Activated effector memory CD4-positive, alpha-beta T cell treated with anti-CD3 and anti-CD28 coated beads, Interleukin-2, amount 50 U/mL, for 16 hours (primary cell): Measurements from ENCODE around the gene FEM1C.
"Not testable (repeated sequence)": the region's sequence is repeated elsewhere in the genome, so short reads cannot be mapped to it uniquely, and the experiment has no call there.

Experiments
- DNase-seq: peaks from one replicate; pipeline ENCODE4 v3.0.0-alpha.2; 2020

The FEM1C gene

DNA sequence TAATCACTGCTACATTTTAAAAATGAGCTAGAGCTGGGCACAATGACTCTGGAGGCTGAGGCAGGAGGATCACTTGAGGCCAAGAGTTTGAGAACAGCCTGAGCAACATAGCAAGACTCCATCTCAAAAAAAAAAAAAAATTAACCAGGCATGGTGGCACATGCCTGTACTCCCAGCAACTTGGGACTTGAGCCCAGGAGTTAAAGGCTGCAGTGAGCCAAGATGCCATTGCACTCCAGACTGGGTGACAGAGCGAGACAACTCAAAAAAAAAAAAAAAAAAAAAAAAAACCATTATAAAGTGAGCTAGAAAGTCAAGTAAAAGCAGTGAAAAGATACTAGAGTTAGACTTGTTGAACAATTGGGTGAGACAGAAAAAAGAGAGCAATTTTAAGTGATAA lies 28.2 kb downstream of the FEM1C start:
- no peak for DNase-seq

DNA sequence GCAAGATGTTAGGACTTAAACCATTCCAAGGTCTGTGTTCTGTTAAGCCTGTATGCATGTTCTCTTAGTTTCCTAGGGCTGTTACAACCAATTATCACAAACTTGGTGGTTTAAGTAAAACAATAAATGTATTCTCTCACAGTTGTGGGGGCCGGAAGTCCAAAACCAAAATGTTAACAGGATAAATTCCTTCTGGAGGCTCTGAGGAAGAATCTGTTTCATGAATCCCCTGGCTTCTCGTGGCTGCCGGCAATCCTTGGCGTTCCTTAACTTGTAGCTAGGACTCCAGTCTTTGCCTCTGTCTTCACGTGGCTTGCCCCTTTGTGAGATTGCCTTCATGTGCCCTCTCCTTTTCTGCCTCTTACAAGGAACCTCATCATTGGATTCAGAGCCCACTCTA lies 30.4 kb downstream of the FEM1C start:
- no peak for DNase-seq

DNA sequence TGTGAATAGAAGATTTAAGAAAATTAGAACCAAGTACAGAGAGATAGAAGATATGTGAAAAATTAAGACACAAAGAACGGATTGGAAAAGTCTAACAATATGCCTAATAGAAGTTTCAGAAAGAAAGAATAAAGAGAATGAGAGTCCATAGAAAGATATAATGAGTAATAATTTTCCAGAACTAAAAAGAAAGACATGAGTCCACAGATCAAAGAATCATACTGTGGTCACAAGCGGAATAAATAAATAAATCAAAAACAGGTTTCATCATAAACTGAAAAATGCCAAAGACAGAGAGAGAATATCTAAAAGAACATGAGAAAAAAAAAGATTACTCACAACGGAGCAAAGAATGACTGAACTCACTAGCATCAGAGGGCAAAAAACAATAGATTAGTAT lies 32.9 kb downstream of the FEM1C start:
- no peak for DNase-seq

DNA sequence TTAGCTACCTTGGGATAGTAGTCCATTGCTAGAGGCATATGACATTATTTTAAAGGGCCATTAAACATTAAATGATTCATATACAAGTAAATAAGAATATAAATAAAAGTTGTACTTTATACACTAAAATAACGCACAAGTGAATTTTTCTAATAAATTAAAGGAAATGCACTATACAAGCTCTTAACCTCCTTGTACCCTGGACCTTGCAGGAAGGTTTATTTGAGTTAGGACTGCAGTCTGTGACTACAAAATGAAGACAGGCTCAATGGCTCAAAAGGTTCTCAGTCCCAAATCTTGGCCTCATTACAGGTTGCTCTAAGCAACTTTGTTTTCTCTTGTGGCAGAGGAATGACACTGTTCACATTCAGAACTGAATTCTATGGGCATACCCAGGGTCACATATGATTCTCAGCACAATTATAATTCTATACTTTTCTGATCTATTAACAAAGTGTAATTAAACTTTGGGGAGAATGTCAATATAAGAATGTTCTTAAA lies 34.4 kb downstream of the FEM1C start:
- no peak for DNase-seq

DNA sequence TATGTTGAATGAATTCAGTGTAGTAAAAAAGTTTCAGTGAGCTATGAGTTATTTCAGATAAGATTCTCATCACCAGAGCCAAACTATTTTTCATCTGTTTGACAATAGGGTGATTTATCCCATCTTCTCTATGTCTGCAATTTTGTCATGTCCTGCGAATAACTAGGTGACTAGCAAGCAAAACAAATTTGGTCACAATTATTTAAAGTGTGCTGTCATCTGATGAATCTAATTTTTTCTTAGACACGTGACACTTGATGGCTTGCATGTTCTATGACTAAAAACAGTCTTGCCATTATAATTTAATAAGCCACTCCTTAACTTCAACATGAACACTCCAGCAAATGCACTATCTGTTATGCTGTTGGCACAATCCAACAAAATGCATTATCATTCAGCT lies 35.0 kb downstream of the FEM1C start:
- no peak for DNase-seq

DNA sequence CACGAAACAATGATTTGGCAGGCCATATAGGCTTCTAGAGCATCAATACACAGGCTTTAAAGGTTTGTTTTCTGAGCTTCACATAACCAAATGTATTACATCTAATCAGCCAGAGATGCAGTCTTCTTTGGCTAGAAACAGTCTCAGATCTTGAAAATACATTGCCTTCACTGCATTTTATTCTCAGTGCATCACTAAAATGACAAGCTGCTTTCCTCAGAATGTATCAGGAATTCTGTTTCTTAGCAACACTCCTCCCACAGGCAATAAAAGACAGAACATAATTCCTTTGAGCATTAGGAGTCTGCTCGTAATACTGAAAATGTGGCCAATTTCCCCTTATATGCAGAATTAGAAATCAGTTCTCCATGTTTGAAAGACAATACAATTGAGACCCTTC lies 36.9 kb downstream of the FEM1C start:
- no peak for DNase-seq

DNA sequence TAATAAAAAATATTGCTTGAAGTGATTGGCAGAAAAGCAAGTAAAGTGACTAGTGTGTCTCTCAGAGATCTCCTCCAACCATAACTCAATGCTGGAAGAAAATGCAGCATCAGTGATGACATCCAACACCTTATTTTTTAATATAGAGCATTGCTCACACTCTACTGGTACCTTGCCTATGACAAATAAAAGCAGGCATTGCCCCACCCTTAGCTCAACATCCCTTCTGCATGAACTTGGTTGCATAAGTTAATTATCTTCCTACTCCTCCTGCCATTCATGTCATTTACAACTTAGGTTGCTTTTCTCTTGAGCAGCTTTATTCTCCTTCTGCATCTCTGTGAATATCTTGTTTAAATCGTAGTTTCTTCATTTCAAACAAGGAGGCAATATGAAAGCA lies 41.2 kb downstream of the FEM1C start:
- DNase-seq: no peak

DNA sequence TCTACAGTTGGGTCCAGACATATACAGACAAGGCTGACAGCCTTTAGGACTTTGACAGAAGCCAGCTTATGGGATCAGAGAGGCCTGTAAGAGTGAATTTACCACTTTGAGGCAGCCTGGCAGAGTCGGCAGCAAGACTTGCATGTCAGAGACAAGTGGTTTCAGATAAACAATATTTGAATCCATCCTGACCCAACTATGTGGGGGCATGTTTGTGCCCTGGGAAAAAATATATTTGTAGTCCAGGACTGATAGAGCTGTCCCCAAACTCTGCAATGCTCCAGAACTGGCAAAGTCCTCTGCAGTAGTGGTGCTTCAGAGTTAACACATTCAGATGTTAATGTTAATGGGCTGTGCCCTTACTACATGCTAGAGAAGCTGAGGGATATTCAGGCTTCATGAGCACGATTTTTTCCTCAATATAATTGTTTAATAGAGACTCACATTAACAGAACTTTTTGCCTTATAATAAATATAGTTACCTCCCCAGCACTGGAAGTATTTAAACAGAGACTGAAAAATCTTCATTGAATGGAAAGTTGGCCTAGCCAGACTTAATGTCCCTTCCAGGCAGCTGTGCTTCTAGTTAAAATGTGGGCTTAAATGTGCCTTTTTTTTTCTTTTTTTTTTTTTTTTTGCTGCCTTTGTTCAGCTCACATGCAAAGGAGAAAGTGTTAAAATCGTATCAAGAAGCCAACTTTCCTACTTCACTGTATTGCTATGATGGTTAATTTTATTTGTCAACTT lies 42.9 kb downstream of the FEM1C start:
- no peak for DNase-seq

DNA sequence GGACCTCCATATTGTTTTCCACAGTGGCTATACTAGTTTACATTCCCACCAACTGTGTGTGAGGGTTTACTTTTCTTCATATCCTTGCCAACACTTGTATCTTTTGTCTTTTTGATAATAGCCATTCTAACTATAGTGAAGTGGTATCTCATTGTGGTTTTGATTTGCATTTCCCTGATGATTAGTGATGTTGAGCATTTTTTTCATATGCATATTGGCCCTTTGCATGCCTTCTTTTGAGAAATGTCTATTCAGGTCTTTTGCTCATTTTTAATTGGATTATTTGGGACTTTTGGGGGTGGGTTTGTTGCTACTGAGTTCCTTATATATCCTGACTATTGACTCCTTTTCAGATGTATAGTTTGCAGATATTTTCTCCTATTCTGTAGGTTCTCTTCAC lies 44.4 kb downstream of the FEM1C start:
- no peak for DNase-seq

DNA sequence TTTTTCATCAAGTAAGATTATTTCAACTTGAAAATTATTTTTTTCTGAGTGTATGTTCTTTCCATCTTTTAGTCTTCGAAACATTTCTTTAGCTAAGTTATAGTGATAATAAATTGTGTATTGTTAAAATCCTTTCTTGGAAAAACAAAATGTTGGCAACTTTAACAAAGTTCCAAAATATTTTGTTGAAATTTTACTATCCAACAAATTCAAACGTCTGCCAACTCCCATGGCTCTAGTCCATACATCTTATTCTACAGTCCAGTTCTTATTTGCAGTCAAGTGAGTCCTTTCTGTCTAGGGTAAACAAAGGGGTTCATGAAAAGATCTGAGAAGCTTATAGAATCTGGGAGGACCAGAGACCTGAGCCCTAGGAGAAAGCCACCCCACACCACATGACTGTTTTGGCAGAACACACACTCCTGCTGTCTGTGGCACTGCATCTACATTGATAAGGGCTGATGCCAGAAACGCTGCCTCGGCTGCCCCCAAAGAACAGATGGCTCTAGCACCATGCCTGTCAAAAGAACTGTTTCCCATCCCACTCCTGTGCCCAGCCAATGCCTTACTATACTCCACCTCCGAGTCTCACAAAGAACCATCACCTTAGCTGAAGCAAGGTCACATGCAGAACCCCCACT lies 47.5 kb downstream of the FEM1C start:
- DNase-seq: no peak

DNA sequence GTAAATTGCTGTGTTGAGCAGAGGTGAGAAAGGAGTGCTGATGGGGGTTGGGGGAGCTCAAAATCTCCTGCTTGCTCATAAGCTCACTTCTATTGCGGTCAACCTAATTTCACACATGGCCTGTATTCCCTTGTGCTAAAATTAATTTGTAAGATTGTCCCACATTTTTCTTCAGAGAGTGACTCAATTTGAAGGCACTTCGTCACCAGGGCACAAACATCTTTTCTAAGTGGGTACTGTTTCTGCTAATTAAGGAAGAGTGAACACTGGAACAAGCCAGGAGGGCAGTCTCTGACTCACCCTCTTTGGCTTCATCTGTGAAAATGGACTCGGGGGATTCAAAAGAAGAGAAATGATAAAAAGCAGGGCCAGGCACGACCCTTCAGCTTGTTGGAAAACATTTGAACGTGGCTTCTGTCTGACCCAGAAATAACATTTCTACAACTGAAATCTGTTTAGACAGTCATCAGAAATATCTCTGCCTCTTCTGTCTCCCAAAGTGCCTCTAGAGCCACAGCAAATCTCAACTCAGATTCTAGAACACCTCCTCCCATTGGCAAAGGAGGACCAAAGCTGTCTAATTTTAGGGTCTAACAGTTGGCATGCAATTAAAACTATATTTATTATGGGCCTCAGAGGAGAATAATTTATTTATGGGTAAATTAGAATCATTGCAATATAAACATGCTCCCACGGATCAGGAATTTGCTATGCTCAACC lies 49.8 kb downstream of the FEM1C start:
- DNase-seq: no peak

DNA sequence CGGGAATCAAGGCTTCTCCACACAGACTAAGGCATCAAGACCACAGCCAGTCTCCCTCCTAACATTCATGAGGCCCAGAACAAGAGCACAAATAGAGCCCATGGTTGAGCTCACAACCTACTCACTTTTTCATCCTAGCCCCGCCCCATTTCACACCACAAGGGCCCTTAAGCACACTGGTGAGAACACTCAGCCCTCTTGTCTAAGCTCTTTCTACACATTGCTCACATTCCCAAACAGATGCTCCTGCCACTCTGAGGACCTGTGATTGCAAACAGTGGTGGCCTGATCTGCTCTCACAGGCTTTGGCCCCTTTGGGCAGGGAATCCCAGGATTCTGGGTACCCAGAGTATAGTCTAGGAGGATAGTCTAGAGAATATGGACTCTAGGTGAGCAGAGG lies 54.0 kb downstream of the FEM1C start:
- DNase-seq: no peak

DNA sequence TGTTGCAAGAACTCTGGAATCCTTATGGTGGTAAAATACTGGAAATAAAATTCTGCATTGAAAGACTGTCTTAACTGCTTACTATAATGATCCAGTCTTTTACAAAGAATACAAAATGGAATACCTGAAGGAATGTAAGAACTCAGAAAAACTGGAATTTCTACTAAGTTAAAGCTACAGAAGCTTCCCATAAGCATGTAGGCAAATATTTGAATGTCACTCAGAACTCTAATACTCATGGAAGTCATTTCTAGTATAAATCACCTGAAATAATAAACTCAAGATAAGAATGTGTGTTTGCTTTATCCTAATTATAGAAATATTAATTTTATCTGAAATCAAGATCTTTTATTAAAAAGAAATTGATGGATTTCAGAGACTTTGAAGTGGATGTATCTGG lies 54.8 kb downstream of the FEM1C start:
- DNase-seq: no peak

DNA sequence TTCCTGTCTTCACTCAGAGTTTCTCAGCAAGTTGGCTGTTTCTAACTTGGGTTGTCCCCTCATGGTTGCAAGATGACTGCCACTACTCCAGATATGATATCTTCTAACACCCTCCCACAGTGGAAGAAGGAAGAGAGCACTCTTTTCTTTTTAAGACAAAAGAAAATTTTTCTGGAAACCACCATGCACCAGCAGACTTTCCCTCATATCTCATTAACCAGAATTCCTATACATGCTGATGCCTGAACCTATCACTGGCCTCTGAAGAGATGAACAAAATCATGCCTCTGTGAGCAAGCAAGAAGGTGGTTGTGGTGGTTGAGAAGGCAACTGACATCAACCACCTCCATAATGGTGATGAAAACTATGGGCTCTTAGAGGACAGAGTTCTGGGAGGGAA lies 56.8 kb downstream of the FEM1C start:
- no peak for DNase-seq

DNA sequence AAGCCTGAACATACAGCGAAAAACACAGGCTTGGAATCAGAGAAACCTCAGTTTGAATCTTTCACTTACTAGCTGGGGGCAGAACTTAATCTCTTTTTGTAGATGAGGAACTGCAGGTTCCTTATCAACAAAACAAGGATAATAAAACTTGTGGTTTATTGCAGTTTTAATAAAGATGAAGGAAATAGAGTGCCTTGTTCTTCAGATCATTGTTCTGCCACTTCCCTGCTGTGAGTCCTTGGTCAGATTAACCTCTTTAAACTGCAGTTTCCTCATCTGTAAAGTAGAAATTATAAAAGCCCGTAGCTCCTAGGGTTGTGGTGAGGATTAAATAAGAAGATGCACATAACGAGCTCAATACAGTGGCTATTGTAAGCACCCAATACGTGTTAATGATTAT lies 57.4 kb downstream of the FEM1C start:
- no peak for DNase-seq

DNA sequence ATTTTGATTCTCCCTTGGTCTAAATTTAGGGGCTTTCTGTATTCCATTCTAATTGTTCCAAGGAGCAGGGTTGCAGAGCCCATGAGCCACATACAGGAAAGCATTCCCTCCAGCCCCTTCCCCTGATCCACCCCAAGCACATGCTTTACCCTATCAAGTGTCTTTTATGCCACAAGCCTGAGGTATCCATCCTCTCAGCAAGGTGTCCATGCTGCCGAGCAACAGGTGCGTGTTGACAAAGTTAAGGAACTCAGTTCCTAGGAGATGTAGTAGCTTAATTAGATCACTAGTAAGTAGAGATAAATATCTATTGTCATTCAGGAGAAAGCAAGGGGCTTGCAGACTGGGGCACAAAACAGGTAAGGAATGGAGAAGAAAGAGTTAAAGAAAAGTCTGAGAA lies 57.8 kb downstream of the FEM1C start:
- DNase-seq: no peak

DNA sequence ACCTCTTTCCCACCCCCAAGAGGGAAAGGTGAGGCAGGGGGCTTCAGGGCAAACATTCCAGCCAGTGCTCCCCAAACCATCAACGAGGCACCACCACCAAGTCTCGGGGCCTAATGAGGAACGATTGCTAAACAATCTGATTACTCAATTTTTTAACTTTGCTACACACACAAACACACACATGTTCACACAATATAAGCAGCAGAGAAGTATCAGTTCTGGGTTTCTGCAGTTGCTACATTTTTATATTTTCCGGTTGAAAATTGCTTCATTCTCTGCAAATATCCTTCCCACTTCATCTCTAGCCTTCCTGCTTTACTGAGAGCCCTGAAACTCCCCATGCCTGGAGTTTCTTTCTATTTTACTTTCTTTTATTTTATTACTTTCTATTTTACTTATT lies 60.2 kb downstream of the FEM1C start:
- DNase-seq: no peak

DNA sequence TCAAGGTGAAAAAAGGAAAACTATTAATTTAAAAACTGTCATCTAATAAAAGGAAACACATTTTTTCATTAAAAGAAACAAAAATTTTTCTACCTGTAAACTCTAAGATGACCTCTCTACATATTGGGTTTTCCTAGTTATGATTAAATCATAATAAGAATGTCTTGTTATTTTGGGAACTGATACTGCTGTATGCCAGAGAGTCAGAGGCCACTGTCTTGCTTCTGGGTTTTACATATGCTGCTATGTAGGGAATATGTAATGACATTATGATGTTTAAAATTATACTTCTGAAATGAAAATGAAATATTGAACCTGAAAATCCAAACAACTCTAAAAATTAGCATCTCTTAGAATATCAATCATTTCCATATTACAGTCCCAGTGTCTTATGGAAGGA lies 63.7 kb downstream of the FEM1C start:
- no peak for DNase-seq

DNA sequence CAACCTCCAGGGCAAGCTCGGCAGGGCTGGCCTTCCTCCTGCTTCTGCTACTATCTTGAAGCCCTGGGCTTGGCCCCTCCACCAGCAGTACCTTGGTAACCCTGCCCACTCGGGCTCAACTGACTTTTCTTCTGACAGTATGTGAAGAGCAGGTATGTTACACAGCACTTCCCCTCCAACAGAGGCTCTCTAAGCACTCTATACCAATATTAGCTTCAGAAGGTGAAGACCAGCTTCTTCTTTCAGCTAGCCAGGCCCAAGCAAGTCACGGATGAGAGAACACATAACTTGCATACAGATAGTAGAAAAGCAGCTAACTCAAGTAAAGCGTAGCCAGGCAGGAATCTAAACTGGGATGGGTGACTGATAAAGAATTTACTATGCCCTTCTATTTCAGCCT lies 64.3 kb downstream of the FEM1C start:
- no peak for DNase-seq

DNA sequence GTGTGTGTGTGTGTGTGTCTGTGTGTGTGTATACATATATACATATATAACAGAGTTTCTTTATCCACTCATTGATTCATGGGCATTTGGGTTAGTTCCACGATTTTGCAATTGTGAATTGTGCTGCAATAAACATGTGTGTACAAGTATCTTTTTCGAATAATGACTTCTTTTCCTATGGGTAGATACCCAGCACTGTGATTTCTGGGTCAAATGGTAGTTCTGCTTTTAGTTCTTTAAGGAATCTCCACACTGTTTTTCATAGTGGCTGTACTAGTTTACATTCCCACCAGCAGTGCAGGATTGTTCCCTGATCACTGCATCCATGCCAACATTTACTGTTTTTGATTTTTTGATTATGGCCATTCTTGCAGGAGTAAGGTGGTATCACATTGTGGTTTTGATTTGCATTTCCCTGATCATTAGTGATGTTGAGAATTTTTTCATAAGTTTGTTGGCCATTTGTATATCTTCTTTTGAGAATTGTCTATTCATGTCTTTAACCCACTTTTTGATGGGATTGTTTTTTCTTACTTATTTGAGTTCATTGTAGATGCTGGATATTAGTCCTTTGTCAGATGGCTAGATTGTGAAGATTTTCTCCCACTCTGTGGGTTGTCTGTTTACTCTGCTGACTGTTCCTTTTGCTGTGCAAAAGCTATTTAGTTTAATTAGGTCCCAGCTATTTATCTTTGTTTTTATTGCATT lies 65.3 kb downstream of the FEM1C start:
- not testable (repeated sequence) for DNase-seq

DNA sequence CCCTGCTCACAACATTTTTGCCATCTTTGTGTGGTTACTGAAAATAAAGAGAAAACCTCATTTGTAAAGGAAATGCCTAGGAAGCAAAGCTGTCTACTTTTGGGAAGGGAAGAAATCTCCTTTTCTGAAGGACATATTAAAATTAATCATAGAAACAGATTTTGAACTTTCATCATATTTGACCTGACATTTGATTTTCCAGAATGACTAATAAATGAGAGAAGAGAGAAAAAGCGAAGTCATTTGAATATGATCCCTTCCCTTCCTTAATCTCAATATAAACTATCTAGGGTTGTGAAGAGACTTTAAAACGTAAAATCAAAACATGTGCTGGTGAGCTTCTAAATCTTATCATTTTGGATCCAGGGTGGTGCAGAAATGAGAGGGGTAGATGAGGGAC lies 66.3 kb downstream of the FEM1C start:
- DNase-seq: no peak

DNA sequence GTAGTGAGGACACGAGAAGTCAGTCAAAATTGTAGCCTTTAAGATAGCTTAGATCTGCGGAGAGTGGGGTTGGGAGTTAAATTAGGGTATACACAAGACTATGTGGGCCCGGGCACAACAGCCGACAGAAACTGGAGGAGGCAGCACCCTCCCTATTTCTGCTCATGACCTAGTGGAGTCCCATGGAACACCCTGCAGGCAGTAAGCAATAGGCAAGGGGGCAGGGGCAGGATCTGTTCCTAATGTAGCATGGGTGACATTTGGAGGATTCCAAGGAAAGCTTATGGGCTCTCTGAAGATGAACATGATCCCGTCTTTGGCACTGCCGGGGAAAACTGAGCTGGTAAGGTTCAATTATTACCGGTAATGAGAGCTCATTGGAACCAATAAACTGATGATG lies 67.0 kb downstream of the FEM1C start:
- no peak for DNase-seq

DNA sequence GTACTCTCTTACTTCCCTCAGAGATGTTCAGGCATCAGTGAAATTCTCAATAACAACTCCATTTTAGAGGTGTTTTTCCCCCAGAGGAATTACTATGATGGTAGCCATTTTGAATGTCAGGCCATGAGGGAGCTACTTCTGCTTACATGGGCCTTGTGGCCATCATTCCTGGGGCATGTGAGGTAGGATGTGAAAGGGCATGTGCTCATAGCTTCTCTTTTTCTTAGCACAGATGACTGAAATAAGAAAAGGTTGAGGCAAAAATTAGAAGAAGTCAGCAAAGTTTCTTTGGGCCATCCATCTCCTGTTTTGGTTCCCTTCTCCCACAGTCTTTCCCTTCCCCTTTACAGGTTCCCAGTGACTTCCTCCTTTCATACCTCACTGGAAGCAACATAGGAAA lies 68.8 kb downstream of the FEM1C start:
- DNase-seq: no peak
